Fibroblast of peridontal ligament (primary cell): ENCODE data around the gene RIN1.
A peak's percentile ranks its signal among the peaks of the same experiment; 100 is the strongest.
"Not testable (repeated sequence)": the region's sequence is repeated elsewhere in the genome, so short reads cannot be mapped to it uniquely, and the experiment has no call there.

Source experiments
- DNase-seq: peaks from one replicate; pipeline ENCODE4 v3.0.0-alpha.2; 2010; ENCODE audit errors: extremely low read depth

Gene RIN1

DNA sequence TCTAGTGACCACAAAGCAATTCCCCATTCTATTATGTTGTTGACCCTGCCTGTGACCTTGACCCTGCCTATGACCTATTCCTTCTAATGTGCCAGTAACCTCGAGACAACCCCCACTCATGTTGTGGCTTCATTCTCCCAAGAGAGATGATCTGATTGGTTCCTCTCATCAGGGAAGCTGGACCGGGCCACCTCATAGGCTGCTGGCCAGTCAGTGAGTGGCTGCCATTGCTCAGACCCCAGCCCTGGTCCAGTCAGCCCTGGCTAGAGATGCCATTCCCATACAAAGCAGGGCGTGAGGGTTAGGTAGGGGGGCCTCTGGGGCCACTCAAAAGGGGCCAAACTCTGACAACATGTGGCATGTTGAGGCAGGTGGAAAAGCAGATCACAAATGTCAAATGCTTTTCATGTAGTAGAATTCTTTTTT is 23.4 kb upstream of the RIN1 start:
- DNase-seq, result no peak

DNA sequence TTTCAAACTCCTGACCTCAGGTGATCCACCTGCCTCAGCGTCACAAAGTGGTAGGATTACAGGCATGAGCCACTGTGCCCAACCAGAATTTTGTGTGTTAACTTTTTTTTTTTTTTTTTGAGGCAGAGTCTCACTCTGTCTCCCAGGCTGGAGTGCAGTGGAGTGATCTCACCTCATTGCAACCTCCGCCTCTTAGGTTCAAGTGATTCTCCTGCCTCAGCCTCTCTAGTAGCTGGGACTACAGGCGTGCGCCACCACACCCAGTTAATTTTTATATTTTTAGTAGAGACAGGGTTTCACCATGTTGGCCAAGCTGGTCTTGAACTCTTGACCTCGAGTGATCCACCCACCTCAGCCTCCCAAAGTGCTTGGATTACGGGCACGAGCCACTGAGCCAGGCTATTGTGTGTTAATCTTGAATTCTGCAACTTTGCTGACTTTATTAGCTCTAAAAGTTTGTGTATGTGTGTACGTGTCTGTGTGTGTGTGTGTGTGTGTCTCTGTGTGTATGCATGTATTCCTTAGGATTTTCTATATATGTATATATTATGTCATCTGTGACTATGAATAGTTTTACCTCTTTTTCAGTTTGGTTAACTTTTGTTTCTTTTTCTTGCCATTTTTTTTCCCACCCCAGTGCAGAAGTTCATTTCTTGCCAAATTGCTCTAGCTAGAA is 14.5 kb upstream of the RIN1 start:
- not testable (repeated sequence) for DNase-seq

DNA sequence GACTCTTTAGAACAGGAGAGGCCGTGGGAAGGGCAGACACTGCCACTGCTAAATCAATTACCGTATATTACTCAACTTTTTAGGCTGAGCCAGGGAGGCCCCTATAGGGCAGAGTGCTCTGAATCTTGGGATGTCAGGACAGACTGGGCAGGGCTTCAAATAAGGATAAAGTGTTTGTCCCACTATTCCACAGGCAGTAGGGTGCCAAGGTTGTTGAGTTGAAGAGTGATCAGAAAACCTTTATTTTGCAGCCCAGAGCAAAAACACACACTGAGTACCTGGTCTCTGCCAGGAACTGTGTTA is 12.8 kb upstream of the RIN1 start:
- no peak for DNase-seq

DNA sequence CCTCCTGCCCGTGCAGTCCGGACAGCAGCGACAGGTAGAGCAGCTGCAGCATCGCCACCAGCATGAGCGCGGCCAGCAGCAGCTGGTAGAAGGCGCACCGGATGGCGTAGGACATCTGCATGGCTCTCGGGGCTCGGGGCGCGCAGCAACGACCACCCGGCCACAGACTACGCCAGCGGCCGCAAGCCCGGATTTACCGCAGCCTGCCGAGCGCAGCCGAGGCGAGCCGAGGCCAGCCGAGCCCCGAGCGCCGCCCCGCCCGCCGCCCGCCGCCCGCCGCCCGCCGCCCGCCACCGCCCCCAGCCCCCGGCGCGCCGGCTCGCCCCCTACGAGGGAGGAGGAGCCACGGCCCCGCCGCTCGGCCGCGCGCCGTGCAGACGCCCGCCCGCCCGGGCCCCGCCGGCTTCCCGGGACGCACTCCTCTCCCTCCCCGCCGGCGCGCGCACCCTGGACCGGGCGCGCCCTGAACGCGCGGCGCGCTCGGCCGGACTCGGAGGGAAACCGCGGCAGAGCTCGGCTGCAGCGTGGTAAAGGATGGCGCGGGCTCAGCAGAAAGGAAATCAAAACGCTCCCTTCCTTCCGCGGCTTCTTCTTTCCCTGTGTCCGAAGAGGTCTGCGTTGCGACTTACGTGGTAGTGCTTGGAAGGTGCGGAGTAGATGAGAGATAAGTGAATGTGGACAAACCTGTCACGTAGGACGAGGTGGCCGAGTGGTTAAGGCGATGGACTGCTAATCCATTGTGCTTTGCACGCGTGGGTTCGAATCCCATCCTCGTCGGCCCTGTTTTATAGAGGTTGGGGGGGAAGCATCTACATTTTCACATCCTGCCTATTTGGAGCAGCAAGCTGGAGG is 11.4 kb upstream of the RIN1 start, which contains the start of gene B4GAT1:
Gene B4GAT1, minus strand, starts transcription at position 205 of the 852 bp plus-strand sequence. Its CDS starts 84 bp downstream, at position 121.
- peak; percentile 94 for DNase-seq

DNA sequence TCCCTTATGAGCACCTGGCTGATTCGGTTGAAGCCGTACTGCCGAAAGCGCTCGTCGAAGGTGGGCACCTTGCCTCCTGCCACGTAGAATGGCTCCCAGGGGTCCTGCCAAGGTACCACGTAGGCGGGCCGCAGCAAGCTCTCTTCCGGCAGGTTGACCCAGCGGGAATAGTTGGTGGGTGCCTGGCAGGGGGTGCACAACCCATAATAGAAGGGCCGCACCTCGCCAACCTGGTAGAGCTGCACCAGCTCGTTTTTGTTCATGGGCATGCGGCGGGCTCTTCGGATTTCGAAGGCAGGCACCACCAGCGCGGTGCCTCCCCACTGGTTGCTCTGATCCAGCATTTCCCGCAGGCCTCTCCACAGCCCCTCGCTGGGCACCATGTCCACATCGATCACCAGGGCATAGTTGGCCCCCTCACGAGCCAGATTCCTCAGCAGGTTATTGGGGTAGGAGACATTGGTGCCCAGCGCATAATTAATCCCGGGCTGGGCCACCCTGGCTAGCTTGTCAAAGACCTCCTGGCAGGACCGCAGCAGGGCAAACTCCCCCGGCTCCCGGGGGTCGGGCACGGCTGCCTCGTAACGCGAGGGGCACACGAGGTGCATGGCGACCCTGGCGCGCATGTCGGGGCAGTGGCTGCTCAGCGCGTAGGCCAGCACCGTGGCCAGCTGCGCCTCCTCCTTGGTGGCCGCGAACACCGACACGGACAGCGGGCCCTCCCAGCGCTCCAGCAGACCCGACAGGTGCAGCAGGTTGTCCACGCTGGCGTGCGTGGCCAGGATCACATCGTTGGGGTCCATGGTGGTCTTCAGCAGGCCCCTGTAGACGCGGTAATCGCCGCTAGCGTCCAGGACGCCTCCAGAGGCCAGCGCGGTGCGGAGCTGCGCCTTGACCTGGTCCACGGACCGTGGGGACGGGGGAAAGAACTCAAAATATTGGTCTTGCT is 10.5 kb upstream of the RIN1 start:
- DNase-seq, result no peak

DNA sequence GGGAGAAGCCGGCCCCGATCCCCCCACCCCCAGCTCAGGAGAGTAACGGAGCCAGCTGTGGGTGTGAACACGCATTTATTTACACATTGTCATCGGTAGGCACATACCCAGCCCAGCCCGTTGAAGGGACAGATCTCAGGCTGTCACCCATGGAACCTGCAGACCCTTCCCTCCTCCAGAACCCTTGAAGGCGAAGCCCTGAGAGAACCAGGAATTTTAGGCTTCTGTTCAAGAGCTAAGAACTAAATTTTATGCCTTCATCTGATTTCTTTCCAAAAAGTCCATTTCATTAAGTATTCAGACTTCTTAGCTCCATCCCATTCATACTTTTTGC is 9.0 kb upstream of the RIN1 start:
- DNase-seq, result no peak

DNA sequence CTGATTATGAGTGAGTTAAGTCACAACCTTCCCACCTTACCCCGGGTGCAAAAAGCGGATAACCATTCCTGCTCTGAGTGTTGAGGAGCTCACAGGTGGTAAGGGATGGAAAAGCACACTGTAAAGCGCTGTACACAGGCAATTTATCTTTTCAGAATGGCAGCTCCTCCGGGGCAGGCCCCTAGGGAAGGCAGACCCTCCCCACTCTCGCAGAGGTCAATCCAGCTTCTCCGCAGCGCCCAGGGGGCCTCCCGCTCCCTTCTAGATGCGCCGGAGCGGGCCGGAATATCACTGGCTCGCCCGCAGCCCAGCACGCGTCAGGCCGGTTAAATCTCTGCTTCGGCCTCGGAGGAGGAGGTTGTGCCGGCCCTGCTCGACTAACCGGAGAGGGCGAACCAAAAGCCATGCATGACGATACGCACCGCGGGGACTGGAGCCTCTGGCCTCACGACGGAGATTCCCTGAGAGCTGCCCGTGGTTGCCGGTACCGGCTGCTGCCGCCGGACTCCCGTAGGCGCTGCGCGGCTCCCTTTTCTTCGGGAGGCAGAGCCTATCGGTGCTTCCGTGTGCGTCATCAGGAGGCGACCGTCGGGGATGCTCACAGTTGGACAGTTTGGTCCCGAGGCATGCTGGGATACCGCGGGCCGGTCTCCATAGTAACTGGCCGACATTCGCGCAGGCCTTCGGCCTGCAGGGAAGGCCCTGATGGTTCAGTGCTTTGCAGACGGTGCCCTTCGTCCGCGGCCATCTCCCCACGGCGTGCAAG is 8.5 kb upstream of the RIN1 start, which contains the start of gene BRMS1:
Gene BRMS1, minus strand, starts transcription at position 555 of the 766 bp plus-strand sequence. CDS start 2,870 bp downstream, outside the sequence.
- peak; percentile 97 for DNase-seq

DNA sequence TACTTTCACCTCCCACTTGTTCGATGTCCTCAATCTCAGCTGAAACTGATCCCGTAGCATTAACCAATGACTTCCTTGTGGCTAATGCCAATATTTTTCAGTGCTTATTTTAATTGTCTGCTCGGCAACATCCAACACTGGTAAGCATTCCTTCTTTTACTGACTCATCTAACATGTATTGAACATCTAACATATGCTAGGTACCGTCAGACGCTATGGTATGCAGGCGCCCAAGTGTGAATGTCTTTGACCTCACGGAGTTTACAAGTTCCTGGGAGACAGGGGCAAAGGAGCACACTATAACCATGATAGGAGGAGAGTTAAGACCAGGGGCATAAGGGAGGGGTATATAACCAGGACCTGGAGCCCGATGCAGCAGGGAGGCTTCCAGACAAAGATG is 6.9 kb upstream of the RIN1 start:
- no peak for DNase-seq

DNA sequence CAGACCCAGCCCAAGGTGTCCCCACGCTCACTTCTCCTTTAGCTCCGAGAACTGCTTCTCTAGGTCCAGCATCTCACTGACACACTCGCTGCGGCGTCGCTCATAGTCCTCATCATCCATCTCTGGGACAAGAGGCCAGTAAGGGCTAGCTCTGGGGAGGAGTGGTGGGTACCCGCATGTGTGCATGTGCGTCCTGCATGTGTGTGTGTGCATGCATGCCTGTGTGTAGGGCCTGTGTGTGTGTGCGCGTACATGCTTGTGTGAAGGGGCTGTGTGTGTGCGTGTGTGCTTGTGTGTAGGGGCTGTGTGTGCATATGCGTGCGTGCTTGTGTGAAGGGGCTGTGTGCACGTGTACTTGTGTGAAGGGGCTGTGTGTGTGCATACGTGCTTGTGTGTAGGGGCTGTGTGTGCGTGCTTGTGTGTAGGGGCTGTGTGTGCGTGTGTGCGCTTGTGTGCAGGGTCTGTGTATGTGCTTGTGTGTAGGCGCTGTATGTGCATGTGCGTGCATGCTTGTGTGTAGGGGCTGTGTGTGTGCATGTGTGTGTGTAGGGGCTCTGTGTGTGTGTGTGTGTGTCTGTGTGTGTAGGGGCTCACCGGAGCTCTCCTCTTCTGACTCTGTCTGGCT is 5.4 kb upstream of the RIN1 start:
- no peak for DNase-seq

DNA sequence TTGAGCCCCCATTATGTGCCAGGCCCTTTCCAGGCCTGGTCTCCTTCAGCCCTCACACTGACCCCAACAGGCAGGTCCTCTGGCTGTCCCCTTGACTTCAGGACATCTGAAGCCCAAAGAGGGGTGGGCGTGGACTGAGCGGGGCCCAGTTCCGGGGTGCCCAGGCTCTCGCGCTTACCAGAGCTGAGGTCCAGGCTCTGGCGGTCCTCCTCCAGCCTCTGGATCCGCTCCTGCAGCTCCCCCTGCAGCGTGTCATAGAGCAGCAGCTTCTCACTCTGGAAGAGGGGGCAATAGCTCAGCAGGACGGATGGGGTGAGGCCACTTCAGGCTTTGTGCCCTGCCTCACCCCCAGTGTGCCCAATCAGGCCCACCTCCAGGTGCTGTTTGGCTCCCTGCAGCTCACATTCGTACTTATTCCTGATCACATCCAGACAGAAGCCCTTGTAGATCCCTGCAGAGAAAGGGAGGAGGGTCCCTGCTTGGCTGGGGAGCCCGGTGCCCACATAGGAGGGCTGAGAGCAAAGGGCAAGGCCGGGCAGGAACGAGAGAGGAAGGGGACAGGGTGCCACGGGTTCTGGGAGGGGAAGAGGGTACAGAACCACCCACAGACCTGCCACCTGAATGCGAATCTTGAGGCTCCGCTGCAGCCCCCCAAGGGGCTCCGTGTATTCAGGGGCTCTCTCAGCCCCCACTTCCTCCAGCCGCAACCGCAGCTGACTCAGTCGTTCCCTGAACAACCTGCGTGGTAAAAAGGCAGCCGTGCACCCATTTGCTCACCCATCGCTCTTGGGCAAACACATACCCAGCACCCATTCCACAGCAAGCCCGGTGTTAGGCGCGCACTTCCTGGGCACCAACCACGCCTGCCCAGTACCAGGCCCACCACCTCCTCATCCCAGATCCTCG is 4.6 kb upstream of the RIN1 start:
- DNase-seq, result no peak

DNA sequence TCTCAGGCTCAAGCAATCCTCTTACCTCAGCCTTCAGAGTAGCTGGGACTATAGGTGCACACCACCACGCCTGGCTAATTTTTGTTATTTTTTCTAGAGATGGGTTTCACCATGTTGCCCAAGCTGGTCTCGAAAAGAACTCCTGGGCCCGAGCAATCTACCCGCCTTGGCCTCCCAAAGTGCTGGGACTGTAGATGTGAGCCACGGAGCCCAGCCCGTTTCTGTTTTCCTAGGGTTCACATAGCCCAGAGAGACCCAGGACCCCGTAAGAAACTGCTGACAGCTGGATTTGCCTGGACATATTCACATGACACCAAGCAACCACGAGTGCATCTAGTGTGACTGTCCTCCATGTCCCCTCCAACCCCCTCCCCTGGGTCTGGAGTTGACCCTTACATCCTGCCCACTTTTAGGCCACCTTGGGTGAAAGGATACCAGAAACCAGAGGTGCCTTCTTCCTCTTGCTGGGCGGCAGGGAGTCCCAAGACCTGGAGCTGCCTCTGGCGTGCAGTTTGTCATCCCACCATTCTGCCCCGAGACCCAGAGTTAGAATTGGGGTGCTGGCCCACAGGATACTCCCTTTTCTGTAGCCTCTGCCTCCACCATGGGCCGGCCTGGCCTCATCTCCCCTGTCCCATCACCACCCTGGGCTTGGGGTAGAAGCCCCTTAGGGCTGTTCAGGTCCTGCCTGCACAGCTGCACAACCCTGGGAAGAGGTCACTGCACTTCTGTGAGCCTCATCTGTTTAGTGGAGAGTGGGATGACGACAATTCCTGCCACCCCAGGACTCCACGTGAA is 3.7 kb upstream of the RIN1 start:
- no peak for DNase-seq

DNA sequence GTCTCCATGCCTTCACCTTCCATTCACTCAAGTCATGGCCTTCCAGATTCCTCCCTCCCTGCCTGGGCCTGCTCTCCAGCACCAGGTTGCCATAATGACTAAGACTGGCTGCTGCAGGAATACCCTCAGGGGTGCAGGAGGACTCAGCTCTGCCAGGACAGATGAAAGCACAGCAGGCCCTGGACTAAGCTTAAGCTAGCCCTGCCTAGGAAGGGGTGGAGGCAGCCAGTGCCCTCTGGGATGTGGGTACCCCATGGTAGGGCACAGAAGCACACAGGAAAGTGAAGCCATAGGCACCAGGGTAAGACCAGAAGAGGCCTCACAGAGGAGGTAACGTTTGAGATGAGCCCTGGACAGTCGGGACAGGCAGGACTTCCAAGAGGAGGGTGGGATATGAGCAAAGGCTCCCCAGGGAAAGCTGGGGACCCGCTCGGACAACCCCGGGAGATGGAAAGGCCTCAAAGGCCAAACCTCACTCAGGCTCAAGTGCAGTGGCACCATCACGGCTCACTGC is 3.0 kb upstream of the RIN1 start:
- no peak for DNase-seq

DNA sequence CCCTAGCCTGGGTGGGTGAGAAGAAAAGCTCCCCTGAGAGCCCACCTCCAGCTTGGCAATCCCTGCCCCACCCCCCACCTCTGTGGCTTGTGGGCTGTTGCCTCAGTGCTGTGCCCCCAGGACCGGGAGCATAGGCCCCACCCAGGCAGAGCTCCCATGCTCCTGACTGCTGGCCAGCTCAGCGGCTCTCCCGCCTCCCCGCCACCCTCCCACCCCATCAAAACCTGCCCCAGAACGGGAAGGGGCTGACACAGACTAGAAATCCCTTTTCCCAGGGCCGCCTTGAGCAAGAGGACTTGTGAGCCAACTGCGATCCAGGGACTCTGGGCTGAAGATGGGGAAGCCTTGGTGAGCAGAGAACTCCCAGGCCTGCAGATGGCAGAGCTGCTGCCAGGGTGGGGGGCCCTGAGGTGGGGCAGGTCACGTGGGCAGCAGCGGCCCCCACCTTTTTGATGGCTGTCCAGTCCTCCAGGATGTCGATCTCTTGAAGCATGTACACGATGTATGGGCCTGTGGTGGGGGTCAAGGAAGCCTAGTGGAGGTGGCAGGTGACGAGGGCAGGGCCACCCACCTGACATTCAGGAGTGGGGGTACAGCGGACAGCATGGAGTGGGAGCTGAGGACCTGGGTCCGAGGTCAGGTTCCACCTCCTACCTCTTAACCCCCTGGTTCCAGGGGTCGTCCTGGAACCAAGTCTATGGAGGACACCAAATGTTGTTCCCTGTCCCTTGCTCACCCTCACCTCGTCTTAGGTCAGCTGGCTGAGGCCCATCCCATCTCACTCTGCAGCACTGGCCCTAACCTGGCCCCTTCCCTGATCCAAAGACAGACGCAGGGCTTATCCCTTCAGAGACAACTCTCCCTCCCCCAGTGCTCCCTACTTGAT is 2.3 kb upstream of the RIN1 start:
- DNase-seq, result no peak

DNA sequence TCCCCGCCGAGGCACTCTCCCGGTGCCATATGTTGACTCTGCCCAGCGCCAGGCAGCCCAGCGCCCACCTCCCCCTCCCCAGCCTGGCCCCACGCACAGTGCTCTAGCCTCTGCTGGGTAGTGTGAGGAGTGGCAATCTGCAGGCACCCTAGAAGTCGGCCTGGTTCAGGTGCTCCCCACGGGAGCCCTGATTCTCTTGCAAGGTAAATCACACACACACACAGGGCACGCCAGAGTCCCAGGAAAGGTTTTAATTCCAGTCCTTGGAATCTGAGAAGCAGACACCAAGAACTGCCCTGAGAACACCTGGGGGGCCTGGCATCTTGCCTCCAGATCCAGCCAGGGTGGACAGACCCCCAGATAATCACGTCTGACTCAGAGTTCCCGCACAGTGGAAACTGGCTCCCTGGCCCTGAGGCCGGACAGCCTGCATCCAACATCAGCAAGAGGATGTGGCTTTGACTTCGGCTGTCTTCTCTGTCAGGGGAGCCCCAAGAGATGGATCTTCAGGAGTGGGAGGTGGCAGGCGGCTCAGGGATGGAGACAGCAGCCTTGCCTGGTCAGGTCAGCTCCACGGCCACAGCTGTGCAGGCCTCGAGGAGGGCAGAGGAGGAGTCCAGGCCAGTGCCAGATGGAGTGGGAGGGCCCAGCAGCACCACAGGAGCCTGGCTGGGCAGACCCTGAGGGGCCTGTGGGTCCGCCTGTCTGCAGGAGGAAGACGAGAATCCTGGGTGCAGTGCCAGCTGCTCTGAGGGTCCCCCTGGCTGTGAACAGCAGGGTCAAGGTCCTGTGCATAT is 1.1 kb upstream of the RIN1 start:
- no peak for DNase-seq

DNA sequence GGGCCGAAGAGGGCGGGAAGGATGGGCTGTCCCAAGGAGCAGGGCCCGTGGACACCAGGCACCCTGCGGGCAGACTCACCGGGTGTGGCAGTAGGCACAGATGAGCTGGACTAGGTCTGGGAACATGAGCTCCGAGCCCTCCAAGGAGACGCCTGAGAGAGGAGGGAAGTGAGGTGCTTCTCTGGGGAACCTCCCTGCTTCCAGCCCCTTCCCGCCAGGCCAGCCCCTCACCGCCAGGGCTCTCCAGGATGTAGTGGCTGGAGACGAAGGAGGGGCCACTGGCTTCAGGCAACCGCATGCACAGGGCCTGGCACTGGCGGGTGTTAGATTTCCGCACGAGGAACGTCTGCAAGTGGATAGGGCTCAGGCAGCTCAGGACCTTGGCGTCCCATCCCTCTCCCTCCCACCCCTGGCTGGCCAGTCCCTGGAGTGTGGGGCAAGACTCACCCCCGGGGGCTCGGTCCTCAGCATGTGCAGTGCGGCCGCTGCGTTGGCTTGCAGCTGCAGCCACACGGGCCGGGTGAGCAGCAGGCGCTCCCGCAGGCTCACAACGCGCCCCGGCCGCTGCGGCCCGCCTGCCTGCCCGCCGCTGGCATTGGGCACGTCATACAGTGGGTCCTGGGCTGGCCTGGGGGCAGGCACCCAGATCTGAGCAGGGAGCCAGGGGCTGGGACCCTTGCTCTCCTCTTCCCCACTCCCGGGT is 552 bp downstream of the RIN1 start:
- DNase-seq, result peak; percentile 52
